GM12892 (cell line): Measurements from ENCODE around the gene AHR.

Experiments
- POLR2A ChIP-seq: IDR thresholded peaks from 2 replicates; pipeline ENCODE4 v1.6.1; 2011; ENCODE audit warnings: low read depth, low read length, control low read depth
- POLR2AphosphoS5 ChIP-seq: IDR thresholded peaks from 2 replicates; pipeline ENCODE4 v1.6.1; 2011; ENCODE audit warnings: low read depth, low read length, control low read depth
- TAF1 ChIP-seq: IDR thresholded peaks from 2 replicates; pipeline ENCODE4 v1.6.1; 2011; ENCODE audit warnings: low read depth, mild to moderate bottlenecking, control low read depth, low read length, borderline replicate concordance

DNA sequence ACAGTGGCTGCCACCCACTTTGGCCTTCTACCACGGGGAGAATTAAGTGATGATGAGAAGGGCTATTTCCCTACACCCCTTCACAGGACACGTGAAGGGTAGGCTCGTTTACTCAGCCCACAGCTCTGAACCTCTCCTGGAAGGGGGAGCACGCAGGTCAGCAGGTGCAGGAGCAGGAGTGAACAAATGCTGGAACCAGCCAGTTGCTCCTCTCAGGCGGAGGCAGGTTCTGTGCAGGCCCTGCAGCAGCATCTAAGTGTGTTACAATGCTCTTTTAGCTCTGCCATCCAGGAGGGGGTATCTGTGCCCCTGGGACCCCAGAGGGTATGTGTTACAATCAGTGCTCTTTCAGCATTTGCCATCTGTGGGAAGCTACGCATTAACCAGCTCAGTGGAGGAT, 61.2 kb downstream of the AHR start:
- no peak for TF ChIP-seq POLR2A
- no peak for TF ChIP-seq POLR2AphosphoS5
- no peak for TF ChIP-seq TAF1
